Measurements from ENCODE around the gene PARD3B.

- TF ChIP-seq CTCF (IDR thresholded peaks at IDR 0.05) (no peak), POLR2AphosphoS5 (IDR thresholded peaks at IDR 0.05; ENCODE audit: low read depth, low read length) (no peak), SIN3A (IDR thresholded peaks at IDR 0.05; ENCODE audit: borderline replicate concordance, insufficient read depth, low read depth, low read length) (no peak)
Measured at GRCh38 chr2:205180730-205181129, 635.5 kb downstream of the PARD3B start.

All from Panc1 (cell line).